ENCODE measurements around the gene NT5C2. TPM values are rescaled to one million over a fixed set of nuclear protein-coding genes. Genes with fewer than 3 reads are reported as not detected.
"Not testable (repeated sequence)": the region's sequence is repeated elsewhere in the genome, so short reads cannot be mapped to it uniquely, and the experiment has no call there.

The NT5C2 gene
- total and polyA plus RNA-seq, 2 of the 8 experiments (the other 6 are each of a cell fraction or from before 2014, with no cell fraction given) = 35.2 to 106 TPM

GRCh38 chr10:103135168-103135567 lies 57.9 kb downstream of the NT5C2 start:
- H2AK5ac ChIP-seq (ENCODE audit: low read depth, low read length); H2BK5ac ChIP-seq (ENCODE audit: low read depth, low read length); H3K14ac ChIP-seq (ENCODE audit: insufficient read length); H3K79me2 ChIP-seq (ENCODE audit: control insufficient read depth in 1 of 2, insufficient read depth in 2 of 2, low read length in 2 of 2); H3K4me2 ChIP-seq (ENCODE audit: insufficient read depth in 1 of 2, low read depth in 2 of 2, low read length in 2 of 2); H4K91ac ChIP-seq (replicated peaks; ENCODE audit: insufficient read length, low read length); H3K79me1 ChIP-seq (ENCODE audit: low read depth, low read length); H2AFZ ChIP-seq (ENCODE audit: low read length); H4K5ac ChIP-seq (ENCODE audit: insufficient read length, low read depth, low read length); H2BK12ac ChIP-seq (ENCODE audit: low read depth, low read length); H3K56ac ChIP-seq (replicated peaks; ENCODE audit: insufficient read length, low read depth, low read length); H2BK120ac ChIP-seq (replicated peaks; ENCODE audit: low read depth, low read length); H2BK15ac ChIP-seq (ENCODE audit: low read length); H4K8ac ChIP-seq (ENCODE audit: extremely low read depth, insufficient read depth, low read length); CTCF ChIA-PET (ENCODE audit: partially characterized antibody); H3K4me3 ChIP-seq (ENCODE audit: extremely low read depth in 1 of 4, insufficient read depth in 2 of 4, low read depth in 3 of 4, low read length in 4 of 4); H3K4ac ChIP-seq (replicated peaks; ENCODE audit: insufficient read length, low read depth, low read length); H3K9ac ChIP-seq (replicated peaks in 1 of 4; ENCODE audit: extremely low read depth in 1 of 4, low read depth in 3 of 4, low read length in 3 of 4); H4K20me1 ChIP-seq (replicated peaks in 1 of 2; ENCODE audit: control insufficient read depth in 1 of 2, insufficient read depth in 2 of 2, low read length in 2 of 2); DNase-seq (ENCODE audit: low read depth in 1 of 2, low spot score in 2 of 2); H3K27me3 ChIP-seq (replicated peaks in 1 of 4; ENCODE audit: control insufficient read depth in 3 of 4, extremely low read depth in 1 of 4, insufficient read depth in 3 of 4, low read length in 3 of 4); H3K23ac ChIP-seq (ENCODE audit: insufficient read length); FAIRE-seq; H3K23me2 ChIP-seq (ENCODE audit: low read depth, low read length); H3K18ac ChIP-seq (ENCODE audit: extremely low read depth, low read length); H3K4me1 ChIP-seq (replicated peaks in 1 of 4; ENCODE audit: control insufficient read depth in 3 of 4, insufficient read depth in 4 of 4, low read length in 3 of 4); H2BK20ac ChIP-seq (ENCODE audit: low read length); H3K27ac ChIP-seq (ENCODE audit: low read depth, low read length): not testable (repeated sequence)
- WGBS, 2 experiments (ENCODE audit: extremely low coverage in 1 of 2, insufficient coverage in 1 of 2, insufficient read length in 1 of 2, insufficient replicate concordance in 2 of 2, low coverage in 1 of 2, low lambda C conversion rate in 2 of 2, missing lambda C conversion rate in 1 of 2) = 97% methylated on average over 3 of the region's 3 CpGs; no CpG with 5 or more reads in 1 of the 2 experiments
- peaks cover 3 to 11% of the 10 kb centered on the region in 2 experiments; a peak in 3 of 4 replicates for H3K9me3 ChIP-seq (ENCODE audit: insufficient read depth in 2 of 2, low read depth in 1 of 2, low read length in 1 of 2)
- POLR2A ChIA-PET (ENCODE audit: partially characterized antibody) = interaction anchor here (1.1 kb wide), 1 partner anchor 11 kb away, joined by 3 read pairs; no protein-coding TSS in a partner anchor
- peaks cover 0 to 22% (median 6%) of the 10 kb centered on the region in 4 experiments; a peak in 4 of 8 replicates for H3K36me3 ChIP-seq (ENCODE audit: control insufficient read depth in 2 of 4, insufficient read depth in 4 of 4, low read length in 3 of 4)
